Pulmonary artery endothelial cell (primary cell): ENCODE data around the gene MMP2. TPM values are rescaled to one million over a fixed set of nuclear protein-coding genes. Genes with fewer than 3 reads are reported as not detected.

ENCODE experiments used
- DNase-seq: peaks from one replicate; pipeline ENCODE4 v3.0.0-alpha.2; 2011; ENCODE audit warnings: low read depth, low spot score
- total RNA-seq: library from RNA; depleted of rRNA; stranded (reverse); fragments of >200 nt; gene quantifications from 2 replicates; pipeline ENCODE4 v1.2.3, GENCODE V29; 2014

MMP2 gene
- total RNA-seq, 1 donor from 2014 or later, result 214 TPM

GRCh38 chr16:55468352-55468990 lies 10.5 kb upstream of the MMP2 start:
- DNase-seq, result no peak

GRCh38 chr16:55469821-55470532 lies 9.0 kb upstream of the MMP2 start:
- no peak for DNase-seq

- DNase-seq, result no peak
Observed at GRCh38 chr16:55470533-55471371, 8.2 kb upstream of the MMP2 start.

GRCh38 chr16:55471448-55472097 lies 7.4 kb upstream of the MMP2 start:
- no peak for DNase-seq

GRCh38 chr16:55473587-55473986 lies 5.4 kb upstream of the MMP2 start:
- DNase-seq, result no peak

GRCh38 chr16:55474821-55475220 lies 4.2 kb upstream of the MMP2 start:
- no peak for DNase-seq

GRCh38 chr16:55475919-55476318 lies 3.1 kb upstream of the MMP2 start:
- no peak for DNase-seq

GRCh38 chr16:55476625-55477533 lies 2.1 kb upstream of the MMP2 start:
- no peak for DNase-seq

GRCh38 chr16:55477736-55478135 lies 1.3 kb upstream of the MMP2 start:
- DNase-seq, result no peak

- DNase-seq, result no peak
Observed at GRCh38 chr16:55479430-55480140, 587 bp downstream of the MMP2 start.

GRCh38 chr16:55480228-55480655 lies 1.2 kb downstream of the MMP2 start:
- peak; percentile 50 for DNase-seq

- no peak for DNase-seq
Observed at GRCh38 chr16:55481023-55481422, 2.0 kb downstream of the MMP2 start.

- no peak for DNase-seq
Observed at GRCh38 chr16:55482056-55482455, 3.1 kb downstream of the MMP2 start.

GRCh38 chr16:55487048-55487803 lies 8.2 kb downstream of the MMP2 start:
- DNase-seq, result no peak

GRCh38 chr16:55488306-55488705 lies 9.3 kb downstream of the MMP2 start:
- peak; percentile 41 for DNase-seq

- DNase-seq, result no peak
Observed at GRCh38 chr16:55489119-55489955, 10.3 kb downstream of the MMP2 start.

- DNase-seq, result no peak
Observed at GRCh38 chr16:55489956-55490265, 10.9 kb downstream of the MMP2 start.

GRCh38 chr16:55490301-55490700 lies 11.3 kb downstream of the MMP2 start:
- DNase-seq, result no peak

GRCh38 chr16:55491691-55492090 lies 12.7 kb downstream of the MMP2 start:
- DNase-seq, result no peak
